BLaER1 treated with 17β-estradiol and CSF1 and Interleukin-3, amounts not matched to agents 10 nM and 100 nM (cell line): Measurements from ENCODE around the gene ELMOD2.
A peak's percentile ranks its signal among the peaks of the same experiment; 100 is the strongest.

Source experiments
- H3K27ac ChIP-seq, 11 experiments: shearing (Covaris generic); formaldehyde crosslinking; 2 replicates each; pipeline ENCODE4 v1.8.1; 2022
- H3K27me3 ChIP-seq, 11 experiments: shearing (Covaris generic); formaldehyde crosslinking; 2 replicates each; pipeline ENCODE4 v1.8.1; 2022
- H3K36me3 ChIP-seq, 11 experiments: shearing (Covaris generic); formaldehyde crosslinking; 2 replicates each; pipeline ENCODE4 v1.8.1; 2022
- H3K4me1 ChIP-seq, 10 experiments: shearing (Covaris generic); formaldehyde crosslinking; 2 replicates each; pipeline ENCODE4 v1.8.1; 2022
- H3K4me2 ChIP-seq, 11 experiments: shearing (Covaris generic); formaldehyde crosslinking; 2 replicates each; pipeline ENCODE4 v1.8.1; 2022
- H3K4me3 ChIP-seq, 10 experiments: shearing (Covaris generic); formaldehyde crosslinking; 2 replicates each; pipeline ENCODE4 v1.8.1; 2022
- H3K9ac ChIP-seq, 11 experiments: shearing (Covaris generic); formaldehyde crosslinking; 2 replicates each; pipeline ENCODE4 v1.8.1; 2022
- H3K9me3 ChIP-seq, 11 experiments: shearing (Covaris generic); formaldehyde crosslinking; replicated peaks in 1 of 11; 2 replicates each; pipeline ENCODE4 v1.8.1; 2022
- H4K20me1 ChIP-seq, 11 experiments: shearing (Covaris generic); formaldehyde crosslinking; 2 replicates each; pipeline ENCODE4 v1.8.1; 2022
- Cebpa-rat ChIP-seq, 11 experiments: shearing (Covaris generic); IDR thresholded peaks; 2 replicates each; pipeline ENCODE4 v1.8.1; 2022

ELMOD2 gene

GRCh38 chr4:140515423-140515822 lies 8.5 kb upstream of the ELMOD2 start:
- Histone ChIP-seq H3K9me3 (0 out of 22 replicates have a peak, but pooled peaks cover 0 to 3% (median 0%) of the 10 kb centered on the region in 11 experiments), H3K4me1 (no peaks in the 10 kb centered on the region), H3K4me2 (no peak overlapping the region), H3K4me3 (no peak overlapping the region), H3K27me3 (no peaks in the 10 kb centered on the region), H4K20me1 (no peaks in the 10 kb centered on the region), H3K27ac (no peak overlapping the region), H3K9ac (no peak overlapping the region), H3K36me3 (no peaks in the 10 kb centered on the region)
- TF ChIP-seq Cebpa-rat (IDR thresholded peaks at IDR 0.05): no peak

GRCh38 chr4:140523370-140523856 lies 555 bp upstream of the ELMOD2 start:
- H3K27ac ChIP-seq: peak overlapping the region in 2 of 11 experiments; percentile 87 to 95; a peak in 1 of 22 replicates
- H3K9ac ChIP-seq: no peak overlapping the region
- H4K20me1 ChIP-seq: no peaks in the 10 kb centered on the region
- H3K36me3 ChIP-seq: peaks cover 9 to 22% (median 17%) of the 10 kb centered on the region in 11 experiments
- H3K4me2 ChIP-seq: peak overlapping the region; percentile 26 to 86 (median 57); a peak in 18 of 22 replicates
- H3K4me3 ChIP-seq: peak overlapping the region; percentile 71 to 92 (median 85)
- H3K9me3 ChIP-seq: peaks cover 0 to 8% (median 6%) of the 10 kb centered on the region in 11 experiments; a peak in 12 of 22 replicates
- no peaks in the 10 kb centered on the region for H3K27me3 ChIP-seq
- peaks cover 0 to 13% (median 12%) of the 10 kb centered on the region in 10 experiments; a peak in 15 of 20 replicates for H3K4me1 ChIP-seq
- TF ChIP-seq Cebpa-rat (IDR thresholded peaks at IDR 0.05): no peak

GRCh38 chr4:140529434-140529833 lies 5.5 kb downstream of the ELMOD2 start:
- no peaks in the 10 kb centered on the region for H4K20me1 ChIP-seq
- peaks cover 12 to 50% (median 23%) of the 10 kb centered on the region in 11 experiments for H3K36me3 ChIP-seq
- no peak for TF ChIP-seq Cebpa-rat (IDR thresholded peaks at IDR 0.05)
- no peaks in the 10 kb centered on the region for H3K27me3 ChIP-seq
- H3K4me3 ChIP-seq: no peak overlapping the region
- no peak overlapping the region for H3K27ac ChIP-seq
- H3K4me1 ChIP-seq: peaks cover 0 to 13% (median 12%) of the 10 kb centered on the region in 10 experiments; a peak in 15 of 20 replicates
- H3K9ac ChIP-seq: no peak overlapping the region
- H3K9me3 ChIP-seq: peaks cover 0 to 8% (median 6%) of the 10 kb centered on the region in 11 experiments; a peak in 12 of 22 replicates
- H3K4me2 ChIP-seq: no peak overlapping the region

- Histone ChIP-seq H4K20me1 (no peaks in the 10 kb centered on the region), H3K36me3 (peaks cover 16 to 57% (median 31%) of the 10 kb centered on the region in 11 experiments; a peak in 21 of 22 replicates)
Observed at GRCh38 chr4:140533951-140534480, 10.0 kb downstream of the ELMOD2 start.

GRCh38 chr4:140556372-140557085 lies 32.6 kb downstream of the ELMOD2 start:
- no peak for TF ChIP-seq Cebpa-rat (IDR thresholded peaks at IDR 0.05)
- peak overlapping the region in 1 of 11 experiments; percentile 30; a peak in 3 of 22 replicates for H3K4me2 ChIP-seq

More at GRCh38 chr4:140533951-140534480, 10.0 kb downstream of the ELMOD2 start:
- no peaks in the 10 kb centered on the region for H3K4me1 ChIP-seq
- no peak overlapping the region for H3K9ac ChIP-seq
- no peak overlapping the region for H3K27ac ChIP-seq
- no peak for TF ChIP-seq Cebpa-rat (IDR thresholded peaks at IDR 0.05)
- no peaks in the 10 kb centered on the region for H3K9me3 ChIP-seq
- H3K27me3 ChIP-seq: no peaks in the 10 kb centered on the region
- no peak overlapping the region for H3K4me3 ChIP-seq
- H3K4me2 ChIP-seq: no peak overlapping the region

GRCh38 chr4:140557831-140558435 lies 34.0 kb downstream of the ELMOD2 start:
- no peak for TF ChIP-seq Cebpa-rat (IDR thresholded peaks at IDR 0.05)
- Histone ChIP-seq H3K4me3 (no peak overlapping the region), H4K20me1 (no peaks in the 10 kb centered on the region), H3K4me1 (peaks cover 0 to 8% (median 0%) of the 10 kb centered on the region in 10 experiments; a peak in 3 of 20 replicates), H3K9ac (no peak overlapping the region), H3K27ac (no peak overlapping the region), H3K9me3 (no peaks in the 10 kb centered on the region), H3K27me3 (no peaks in the 10 kb centered on the region), H3K36me3 (peaks cover 0 to 6% (median 0%) of the 10 kb centered on the region in 11 experiments; a peak in 2 of 22 replicates), H3K4me2 (no peak overlapping the region)

More at GRCh38 chr4:140556372-140557085, 32.6 kb downstream of the ELMOD2 start:
- Histone ChIP-seq H3K4me1 (peaks cover 0 to 8% (median 0%) of the 10 kb centered on the region in 10 experiments; a peak in 3 of 20 replicates), H3K27ac (no peak overlapping the region), H3K9me3 (no peaks in the 10 kb centered on the region), H3K4me3 (no peak overlapping the region), H3K9ac (no peak overlapping the region), H4K20me1 (no peaks in the 10 kb centered on the region), H3K27me3 (no peaks in the 10 kb centered on the region), H3K36me3 (peaks cover 0 to 11% (median 0%) of the 10 kb centered on the region in 11 experiments; a peak in 3 of 22 replicates)

- Histone ChIP-seq H3K9me3 (no peaks in the 10 kb centered on the region), H3K36me3 (no peaks in the 10 kb centered on the region), H3K27ac (no peak overlapping the region), H4K20me1 (no peaks in the 10 kb centered on the region), H3K4me2 (no peak overlapping the region), H3K4me3 (no peak overlapping the region), H3K27me3 (no peaks in the 10 kb centered on the region), H3K4me1 (peaks cover 0 to 8% (median 0%) of the 10 kb centered on the region in 10 experiments; a peak in 3 of 20 replicates), H3K9ac (no peak overlapping the region)
- TF ChIP-seq Cebpa-rat (IDR thresholded peaks at IDR 0.05): no peak
Observed at GRCh38 chr4:140559696-140560095, 35.7 kb downstream of the ELMOD2 start.

- Histone ChIP-seq H3K4me2 (peak within 1 kb of the TSS; percentile 38 to 81 (median 66)), H3K27me3 (peaks cover 11 to 23% (median 20%) of the 10 kb centered on the region in 11 experiments; a peak in 20 of 22 replicates), H4K20me1 (no peaks in the 10 kb centered on the region)
Observed at GRCh38 chr4:140568507-140569306, 44.7 kb downstream of the ELMOD2 start, which contains the start of gene UCP1. UCP1 (minus strand) TSS chr4:140568961; CDS start chr4:140568729, 232 bp downstream.

More at GRCh38 chr4:140568507-140569306, 44.7 kb downstream of the ELMOD2 start, which contains the start of gene UCP1:
- peak within 1 kb of the TSS in 5 of 10 experiments; percentile 3 to 34 (median 13); a peak in 6 of 20 replicates for H3K4me3 ChIP-seq
- no peak for TF ChIP-seq Cebpa-rat (IDR thresholded peaks at IDR 0.05)
- peaks cover 10 to 17% (median 13%) of the 10 kb centered on the region in 10 experiments for H3K4me1 ChIP-seq
- peaks cover 13 to 27% (median 20%) of the 10 kb centered on the region in 11 experiments for H3K9me3 ChIP-seq
- H3K27ac ChIP-seq: no peak within 1 kb of the TSS
- H3K36me3 ChIP-seq: no peaks in the 10 kb centered on the region
- peak within 1 kb of the TSS in 2 of 11 experiments; percentile 1 to 53; a peak in 1 of 22 replicates for H3K9ac ChIP-seq
